GM18858 (cell line): ENCODE measurements around the gene CYP1A2.
"Not testable (repeated sequence)": the region's sequence is repeated elsewhere in the genome, so short reads cannot be mapped to it uniquely, and the experiment has no call there.

Experiments used
- ATAC-seq: cut with Tn5 transposase; IDR thresholded peaks from one replicate; pipeline ENCODE4 v1.9.1; 2021; ENCODE audit not compliant: unreplicated experiment

The CYP1A2 gene

DNA sequence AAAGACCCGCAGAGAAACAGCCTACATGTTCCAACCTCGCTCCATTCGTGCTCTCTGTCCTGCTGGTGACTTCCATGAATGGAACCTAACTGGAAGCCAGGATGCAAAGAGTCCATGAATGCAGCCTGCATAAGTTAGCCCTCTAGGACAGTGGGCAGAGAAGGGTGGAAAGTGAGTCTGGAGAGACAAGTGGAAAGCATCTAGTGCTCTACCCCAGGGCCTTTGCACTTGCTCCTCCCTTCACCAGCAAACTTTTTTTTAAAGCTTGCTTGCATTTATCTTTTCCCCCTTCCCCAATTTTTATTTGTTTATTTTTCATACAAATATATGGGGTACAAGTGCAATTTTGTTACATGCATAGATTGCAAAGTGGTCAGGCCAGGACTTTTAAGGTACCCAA, 15.4 kb upstream of the CYP1A2 start:
- no peak for ATAC-seq

DNA sequence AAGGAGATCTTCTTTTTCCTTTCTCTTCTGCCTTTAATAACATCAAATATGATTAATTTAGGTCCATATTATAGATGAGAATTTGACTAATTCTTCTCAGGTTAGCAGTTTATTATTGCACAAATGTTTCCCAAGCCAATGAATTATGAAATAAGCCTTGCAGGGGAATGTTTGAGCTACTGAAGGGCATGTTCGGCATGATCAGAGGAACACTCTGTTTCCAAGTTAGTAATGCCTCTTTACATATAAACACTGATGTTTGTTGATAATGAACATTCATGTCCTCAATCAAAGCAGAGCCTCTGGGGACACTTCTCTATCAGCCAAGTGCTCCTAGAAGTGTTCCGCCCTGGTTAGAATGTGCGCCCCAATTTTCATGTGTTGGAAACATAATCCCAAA, 13.3 kb upstream of the CYP1A2 start:
- no peak for ATAC-seq

DNA sequence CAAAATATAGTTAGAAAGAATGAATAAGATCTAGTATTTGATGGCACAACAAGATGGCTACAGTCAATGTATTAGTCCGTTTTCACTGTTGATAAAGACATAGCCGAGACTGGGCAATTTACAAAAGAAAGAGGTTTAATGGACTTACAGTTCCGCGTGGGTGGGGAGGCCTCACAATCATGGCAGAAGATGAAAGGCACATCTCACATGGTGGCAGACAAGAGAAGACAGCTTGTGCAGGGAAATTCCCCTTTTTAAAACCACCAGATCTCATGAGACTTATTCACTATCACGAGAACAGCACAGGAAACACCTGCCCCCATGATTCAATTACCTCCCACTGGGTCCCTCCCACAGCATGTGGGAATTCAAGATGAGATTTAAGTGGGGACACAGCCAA, 10.4 kb upstream of the CYP1A2 start:
- not testable (repeated sequence) for ATAC-seq

DNA sequence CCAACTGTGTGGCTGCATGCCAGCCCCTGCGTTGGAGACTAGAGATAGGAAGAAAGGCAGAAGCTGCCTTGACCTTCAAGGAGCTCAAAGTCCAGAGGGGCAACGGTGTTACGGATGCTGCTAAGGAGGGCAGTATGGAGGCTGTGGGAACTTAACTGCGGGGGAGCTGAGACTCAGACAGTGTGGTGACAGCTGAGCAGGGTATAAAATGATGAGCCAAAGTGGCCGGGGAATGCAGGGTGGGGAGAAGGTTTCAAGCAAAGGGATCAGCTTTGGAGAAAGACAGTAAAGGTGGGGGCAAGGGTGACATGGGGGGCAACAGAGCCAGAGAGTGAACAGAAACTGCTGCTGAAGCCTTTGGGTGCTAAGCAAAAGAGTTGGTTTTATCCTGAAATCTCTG, 6.2 kb upstream of the CYP1A2 start:
- ATAC-seq, result no peak

DNA sequence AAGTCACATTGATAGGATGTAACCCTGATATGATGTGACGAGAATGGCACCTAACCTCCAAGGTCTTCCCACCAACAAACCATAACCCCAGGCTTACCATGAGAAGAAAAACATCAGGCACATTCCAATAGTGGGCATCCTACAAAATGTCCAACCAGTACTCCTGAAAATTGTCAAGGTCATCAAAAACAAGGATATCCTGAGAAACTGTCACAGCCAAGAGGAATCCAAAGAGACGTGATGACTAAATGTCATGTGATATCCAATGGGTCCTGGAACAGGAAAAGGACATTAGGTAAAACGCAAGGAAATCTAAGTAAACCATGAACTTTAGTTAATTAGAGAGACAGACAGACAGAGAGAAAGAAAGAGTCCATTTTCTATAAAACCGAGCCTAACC, 2.3 kb upstream of the CYP1A2 start:
- ATAC-seq, result no peak

DNA sequence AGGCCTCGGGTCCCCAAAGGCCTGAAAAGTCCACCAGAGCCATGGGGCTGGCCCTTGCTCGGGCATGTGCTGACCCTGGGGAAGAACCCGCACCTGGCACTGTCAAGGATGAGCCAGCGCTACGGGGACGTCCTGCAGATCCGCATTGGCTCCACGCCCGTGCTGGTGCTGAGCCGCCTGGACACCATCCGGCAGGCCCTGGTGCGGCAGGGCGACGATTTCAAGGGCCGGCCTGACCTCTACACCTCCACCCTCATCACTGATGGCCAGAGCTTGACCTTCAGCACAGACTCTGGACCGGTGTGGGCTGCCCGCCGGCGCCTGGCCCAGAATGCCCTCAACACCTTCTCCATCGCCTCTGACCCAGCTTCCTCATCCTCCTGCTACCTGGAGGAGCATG, 1.2 kb downstream of the CYP1A2 start:
- no peak for ATAC-seq

DNA sequence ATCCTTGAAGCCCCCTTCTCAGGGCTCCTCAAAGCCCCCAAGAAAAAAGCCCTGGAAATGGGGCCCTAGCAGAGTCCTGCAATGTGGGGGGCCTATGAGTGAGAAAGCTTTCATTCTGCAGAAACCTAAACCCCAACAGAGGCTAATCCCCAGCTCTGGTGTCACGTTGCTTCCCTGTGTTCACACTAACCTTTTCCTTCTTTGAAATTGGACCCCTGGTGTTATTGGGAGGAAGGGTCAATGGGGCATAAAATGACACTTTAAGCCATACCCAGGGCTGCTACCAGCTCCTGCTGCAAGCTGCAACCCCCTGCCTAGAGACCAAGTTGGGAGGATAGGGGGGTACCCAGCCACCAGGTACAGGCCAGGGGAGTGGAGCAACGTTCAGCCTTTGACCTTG, 2.1 kb downstream of the CYP1A2 start:
- ATAC-seq, result no peak

DNA sequence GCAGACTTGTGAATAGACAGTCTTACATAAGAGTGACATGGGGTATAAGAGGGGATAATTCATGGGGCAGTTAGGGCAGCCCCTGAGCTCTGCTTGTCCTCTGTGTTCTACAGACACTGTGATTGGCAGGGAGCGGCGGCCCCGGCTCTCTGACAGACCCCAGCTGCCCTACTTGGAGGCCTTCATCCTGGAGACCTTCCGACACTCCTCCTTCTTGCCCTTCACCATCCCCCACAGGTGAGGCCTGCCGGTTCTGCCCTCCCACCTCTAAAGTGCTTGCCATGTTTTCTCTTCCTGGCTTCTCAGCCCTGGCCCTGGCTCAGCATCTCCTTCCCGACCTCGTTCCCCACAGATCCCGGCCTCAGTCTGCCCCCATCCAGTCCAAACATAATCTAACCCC, 3.4 kb downstream of the CYP1A2 start:
- ATAC-seq, result no peak

DNA sequence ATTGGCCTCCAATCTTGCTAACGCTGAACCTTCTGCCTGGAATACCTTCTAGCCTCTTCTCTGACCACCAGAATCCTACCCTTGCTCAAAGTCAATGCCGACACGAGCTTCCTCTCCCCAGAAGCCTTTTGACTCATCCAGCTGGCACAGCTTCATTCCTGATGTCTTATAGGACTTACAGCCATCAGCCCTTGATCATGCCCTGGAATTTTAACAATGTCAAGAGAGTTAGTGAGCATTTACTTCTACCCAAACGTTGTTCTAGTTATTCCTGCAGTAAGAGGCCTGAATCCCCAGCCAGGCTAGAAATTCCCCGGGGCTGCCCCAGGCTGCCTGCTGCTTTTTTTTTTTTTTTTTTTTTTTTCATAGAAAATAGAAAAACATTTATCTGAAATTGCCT, 3.9 kb downstream of the CYP1A2 start:
- no peak for ATAC-seq

DNA sequence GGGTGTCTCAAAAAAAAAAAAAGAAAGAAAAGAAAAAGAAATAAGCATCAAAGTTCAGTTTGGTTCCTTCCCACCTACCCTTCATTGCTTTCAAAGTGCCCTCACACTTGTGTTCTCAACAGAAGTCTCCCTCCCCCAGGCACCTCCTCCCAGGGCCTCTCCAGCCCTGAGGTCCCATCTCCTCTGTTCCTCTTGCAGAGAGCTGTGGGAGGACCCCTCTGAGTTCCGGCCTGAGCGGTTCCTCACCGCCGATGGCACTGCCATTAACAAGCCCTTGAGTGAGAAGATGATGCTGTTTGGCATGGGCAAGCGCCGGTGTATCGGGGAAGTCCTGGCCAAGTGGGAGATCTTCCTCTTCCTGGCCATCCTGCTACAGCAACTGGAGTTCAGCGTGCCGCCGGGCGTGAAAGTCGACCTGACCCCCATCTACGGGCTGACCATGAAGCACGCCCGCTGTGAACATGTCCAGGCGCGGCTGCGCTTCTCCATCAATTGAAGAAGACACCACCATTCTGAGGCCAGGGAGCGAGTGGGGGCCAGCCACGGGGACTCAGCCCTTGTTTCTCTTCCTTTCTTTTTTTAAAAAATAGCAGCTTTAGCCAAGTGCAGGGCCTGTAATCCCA, 6.1 kb downstream of the CYP1A2 start:
- no peak for ATAC-seq

DNA sequence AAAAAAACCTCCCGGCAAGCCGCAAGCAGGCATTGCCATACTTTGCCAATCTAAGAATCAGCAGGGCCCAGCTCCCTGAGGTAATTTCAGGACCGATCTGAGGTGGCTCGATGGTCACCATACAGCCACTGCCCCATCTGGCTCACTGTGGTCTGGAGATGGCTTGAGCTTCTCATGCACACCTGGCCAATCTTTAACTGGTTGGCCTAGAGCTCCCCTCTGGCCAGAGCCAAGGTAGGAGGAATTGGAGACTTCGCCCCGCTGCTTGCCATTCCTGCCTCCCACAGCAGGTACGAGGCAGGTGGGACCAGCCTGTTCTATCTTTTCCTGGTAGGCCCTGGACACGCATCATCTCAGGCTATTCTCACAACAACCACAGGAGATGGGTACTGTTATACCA, 10.1 kb downstream of the CYP1A2 start:
- ATAC-seq, result no peak

DNA sequence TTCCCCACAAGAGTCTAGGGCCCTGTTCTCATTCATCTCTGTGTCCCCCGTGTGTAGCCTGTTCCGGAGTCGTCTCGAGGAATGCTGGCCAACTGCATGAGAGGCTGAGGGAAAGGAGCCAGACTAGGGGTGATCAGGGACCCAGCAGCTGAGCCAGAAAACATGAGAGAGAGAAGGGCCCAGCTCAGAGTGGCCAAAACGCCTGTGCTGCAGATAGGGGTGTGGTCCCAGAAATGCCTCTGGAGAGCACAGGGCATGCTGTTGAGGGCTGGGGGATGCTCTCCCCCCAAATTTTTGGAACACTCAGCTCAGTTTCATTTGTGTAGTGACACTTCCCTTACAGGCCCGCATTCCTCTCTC, 14.1 kb downstream of the CYP1A2 start:
- ATAC-seq, result no peak

DNA sequence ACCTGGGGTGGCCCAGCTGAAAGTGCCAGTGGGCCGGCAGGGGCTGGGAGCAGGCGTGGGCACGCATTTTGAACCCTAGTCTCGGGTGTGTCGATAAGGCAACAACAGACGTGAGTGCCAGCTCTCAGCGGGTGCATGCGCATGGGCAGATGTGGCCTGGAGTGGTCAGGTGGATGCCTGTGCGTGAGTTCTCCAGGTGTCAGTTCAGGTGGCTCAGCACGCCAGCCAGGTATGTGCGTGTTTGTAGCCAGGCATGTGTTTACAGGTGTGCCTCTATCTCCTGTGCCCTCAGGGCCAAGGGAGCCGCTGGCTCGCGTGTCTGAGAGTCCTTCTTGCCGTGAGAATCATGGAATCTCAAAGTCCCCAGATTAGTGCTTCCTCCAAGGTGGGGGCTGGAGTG, 14.8 kb downstream of the CYP1A2 start:
- no peak for ATAC-seq

DNA sequence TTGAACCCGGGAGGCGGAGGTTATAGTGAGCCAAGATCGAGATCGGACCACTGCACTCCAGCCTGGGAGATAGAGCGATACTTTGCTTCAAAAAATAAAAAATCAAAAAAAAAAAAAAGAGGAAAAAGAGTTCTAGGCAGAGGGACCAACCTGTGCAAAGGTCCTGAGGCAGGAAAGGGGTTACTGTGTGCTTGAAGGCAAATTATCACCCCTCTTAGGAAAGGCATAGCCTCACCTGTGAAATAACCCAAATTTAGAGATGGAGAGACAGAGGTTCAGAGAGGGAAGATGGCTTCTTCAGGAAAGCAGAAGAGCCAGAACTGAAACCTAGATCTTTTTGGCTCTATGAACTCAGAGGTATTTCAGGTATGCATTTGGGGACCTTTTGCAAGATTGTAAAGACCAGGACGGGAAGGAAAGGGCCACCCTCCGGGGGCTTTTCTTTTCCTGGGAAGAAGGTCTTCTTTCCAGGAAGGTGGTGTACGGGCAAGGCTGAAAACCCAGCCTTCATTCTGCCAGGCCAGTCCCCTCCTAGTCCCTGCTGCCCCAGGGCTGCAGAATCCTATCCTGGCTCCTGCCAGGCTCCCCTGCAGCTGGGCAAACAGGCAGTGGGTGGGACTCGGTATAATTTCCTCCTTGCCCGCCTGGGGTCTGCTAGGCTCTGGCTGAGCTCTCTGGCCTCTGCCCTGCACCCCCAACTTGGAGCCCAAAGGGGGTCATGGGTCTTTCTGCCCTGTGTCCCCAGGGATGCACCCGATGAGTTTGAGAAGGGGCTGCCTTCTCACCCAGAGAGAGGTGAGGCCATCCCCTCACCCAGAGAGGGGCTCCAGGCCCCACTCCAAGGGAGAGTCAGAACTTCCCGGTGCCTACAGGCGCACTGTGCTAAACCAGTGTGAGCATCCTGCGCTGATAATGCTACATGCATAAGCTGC, 18.8 kb downstream of the CYP1A2 start:
- ATAC-seq, result no peak

DNA sequence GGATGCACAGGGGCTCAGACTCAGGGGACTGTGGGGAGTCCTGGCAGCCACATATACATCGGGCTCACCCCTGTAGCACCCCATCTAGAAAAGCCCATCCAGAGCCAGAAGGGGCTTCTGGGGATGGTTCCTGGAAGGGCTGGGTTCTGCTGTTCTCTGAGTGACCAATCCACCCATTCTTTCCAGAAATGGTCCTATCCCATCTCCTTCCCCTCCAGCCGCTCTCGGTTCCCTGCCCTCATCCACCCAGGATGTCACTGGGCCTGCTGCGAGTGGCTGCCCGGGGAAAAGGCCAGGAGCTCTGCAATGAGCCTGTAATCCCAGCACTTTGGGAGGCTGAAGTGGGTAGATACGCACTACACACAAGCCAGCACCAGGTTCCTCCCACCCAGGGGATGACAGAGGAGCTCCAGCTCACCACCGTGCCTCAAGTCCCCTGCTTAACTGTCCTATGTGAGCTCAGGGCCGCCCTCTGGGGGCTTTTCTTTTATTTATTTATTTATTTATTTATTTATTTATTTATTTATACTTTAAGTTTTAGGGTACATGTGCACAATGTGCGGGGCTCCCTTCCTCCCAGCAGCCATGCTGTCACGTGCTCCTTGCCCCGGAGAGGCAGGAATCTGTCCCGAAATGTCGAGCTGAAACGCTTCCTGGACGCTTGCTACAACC, 19.6 kb downstream of the CYP1A2 start:
- ATAC-seq, result no peak

DNA sequence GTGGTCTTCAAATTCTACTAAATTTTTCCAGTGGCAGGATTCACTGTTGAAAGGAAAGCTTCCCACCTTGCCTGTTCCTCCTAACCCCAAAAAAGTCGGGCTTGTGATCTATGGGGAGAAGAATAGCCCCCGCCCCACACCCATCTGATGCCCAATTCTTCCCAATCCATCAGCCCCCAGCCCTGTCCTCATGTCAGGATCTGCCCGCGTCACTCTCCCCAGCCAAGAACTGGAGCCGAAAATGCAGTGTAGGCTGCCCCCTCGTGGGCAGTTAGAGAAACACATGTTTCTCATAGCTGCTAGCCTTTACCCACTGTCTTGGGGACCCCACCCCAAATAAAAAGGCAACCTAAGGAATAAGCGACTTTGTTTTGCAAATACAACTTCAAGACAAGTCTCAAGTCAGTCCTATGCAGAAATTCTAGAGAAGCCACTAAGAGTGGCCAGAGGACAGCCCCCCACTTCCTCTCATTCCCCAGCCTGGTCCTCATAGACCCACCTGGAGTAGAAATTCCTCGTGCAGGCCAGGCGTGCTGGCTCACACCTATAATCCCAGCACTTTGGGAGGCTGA, 20.2 kb downstream of the CYP1A2 start:
- ATAC-seq, result no peak

DNA sequence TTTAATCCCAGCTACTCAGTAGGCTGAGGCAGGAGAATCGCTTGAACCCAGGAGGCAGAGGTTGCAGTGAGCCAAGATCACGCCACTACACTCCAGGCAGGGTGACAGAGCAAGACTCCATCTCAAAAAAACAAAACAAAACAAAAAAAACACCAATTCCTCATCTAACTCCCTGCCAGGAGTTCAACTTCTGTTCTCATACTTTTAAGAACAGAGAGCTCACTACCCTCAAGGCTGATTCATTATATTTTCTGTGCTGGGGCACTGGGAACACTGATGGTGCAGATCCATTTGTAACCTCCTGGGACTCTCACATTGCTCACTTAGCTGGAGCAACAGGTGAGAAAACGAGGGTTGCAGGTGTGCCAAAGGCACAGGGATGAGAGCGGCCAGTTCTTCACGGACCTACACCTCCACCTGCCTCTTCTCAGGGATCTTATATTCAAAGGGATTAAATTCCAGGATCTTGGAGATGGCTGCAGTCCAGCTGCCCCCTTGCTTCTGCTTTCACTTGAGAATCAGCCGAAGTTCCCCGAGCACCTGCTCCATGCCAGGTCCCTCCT, 20.9 kb downstream of the CYP1A2 start:
- ATAC-seq, result no peak

DNA sequence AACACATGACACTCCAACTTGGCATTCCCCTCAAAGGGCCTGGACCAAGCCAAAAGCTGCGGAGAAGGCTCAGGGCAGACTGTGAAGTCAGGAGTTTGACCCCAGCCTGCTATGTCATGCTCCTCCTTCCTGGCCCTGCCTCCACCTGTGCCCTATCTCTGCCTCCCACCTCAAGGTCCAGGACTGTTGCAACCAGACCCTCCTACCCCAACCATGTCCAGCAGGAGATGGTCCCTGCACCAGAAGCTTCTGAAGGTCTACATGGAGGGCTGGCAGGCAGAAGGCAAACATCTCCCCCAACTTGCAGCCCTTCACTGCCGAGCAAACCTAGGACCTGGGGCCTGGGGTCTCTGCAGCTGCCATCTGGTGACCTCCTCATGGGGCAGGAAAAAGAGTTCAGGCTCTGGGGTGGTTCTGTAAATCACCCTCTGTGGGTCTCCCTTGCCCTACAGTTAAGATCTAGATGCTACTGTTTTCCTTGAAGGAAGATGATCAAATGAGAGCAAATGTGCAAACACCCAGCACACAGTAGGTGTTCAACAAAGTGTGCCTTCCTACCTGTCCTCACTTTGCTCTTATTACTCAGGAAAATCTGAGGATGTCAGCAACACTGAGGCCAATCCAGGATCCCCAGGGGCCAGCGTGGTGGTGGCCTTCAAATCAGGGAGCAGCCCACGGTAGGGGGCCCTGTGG, 21.7 kb downstream of the CYP1A2 start:
- no peak for ATAC-seq

DNA sequence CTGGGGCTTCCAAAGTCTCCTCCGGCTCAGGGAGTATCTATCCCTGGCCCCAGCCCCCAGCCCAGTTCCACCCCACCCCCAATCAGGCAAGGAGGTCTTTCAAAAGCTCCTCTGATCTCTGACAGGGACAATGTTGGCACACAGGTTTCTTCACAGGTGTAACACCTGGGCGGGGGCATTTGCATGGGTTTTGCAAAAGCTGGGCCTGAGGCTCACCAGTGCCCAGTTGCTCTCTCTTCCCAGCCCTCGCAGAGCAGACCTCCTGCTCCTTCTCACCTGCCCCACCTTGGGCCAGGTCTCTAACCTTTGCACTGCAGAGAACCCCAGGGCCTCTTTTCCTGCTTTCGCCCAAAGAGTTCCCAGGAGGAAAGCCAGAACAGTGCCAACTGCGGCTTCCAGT, 24.7 kb downstream of the CYP1A2 start:
- no peak for ATAC-seq

DNA sequence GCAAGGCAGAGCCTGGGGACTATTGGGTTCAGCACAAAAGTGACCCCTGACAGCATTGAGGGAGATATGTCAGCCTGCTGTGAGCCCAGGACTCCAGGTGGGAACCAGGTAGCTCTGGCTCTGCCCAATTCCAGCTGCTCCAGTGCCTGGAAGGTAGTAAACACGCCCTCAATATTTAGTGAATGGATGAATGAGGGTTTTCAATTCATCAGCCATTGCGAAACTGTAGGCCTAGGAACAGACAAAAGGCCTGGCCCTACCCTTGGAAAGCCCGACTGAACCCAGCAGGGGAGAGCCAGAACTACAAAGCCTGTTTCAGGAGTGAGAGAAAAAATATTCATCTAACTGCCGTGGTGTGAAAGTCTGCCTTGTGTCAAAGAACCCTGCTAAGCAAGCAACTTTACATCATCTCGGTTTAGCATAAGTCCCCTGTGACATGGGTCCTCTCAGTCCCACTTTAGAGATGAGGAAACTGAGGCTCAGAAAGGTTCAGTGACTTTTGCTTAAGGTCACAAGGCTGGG, 25.1 kb downstream of the CYP1A2 start:
- no peak for ATAC-seq

DNA sequence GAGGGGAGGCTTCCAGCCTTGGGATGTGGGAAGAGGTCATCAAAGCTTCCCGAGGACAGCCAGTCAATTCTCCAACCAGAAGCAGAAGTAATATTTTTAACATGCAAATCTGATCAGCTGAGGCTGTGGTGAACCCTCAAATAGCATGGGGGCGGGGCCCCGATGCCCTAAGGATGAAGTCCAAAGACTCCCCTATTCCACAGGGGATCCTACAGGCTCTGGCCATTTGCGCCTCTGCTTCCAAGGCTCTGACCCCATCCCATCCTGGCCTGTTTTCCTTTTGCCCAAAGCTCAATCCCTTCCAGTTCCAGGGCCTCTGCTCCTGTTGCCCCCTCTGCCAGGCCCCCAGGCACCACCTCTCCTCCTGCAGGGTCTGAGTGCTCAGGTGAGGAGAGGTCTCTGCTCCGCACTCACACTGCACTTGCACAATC, 26.5 kb downstream of the CYP1A2 start:
- ATAC-seq, result no peak
